Measurements from ENCODE around the gene CACNA2D2.

The CACNA2D2 gene

GRCh38 chr3:50347187-50347813 is 156.1 kb downstream of the CACNA2D2 start:
- DNase-seq (ENCODE audit: low read depth, low spot score), result peak; percentile 55

- peak; percentile 27 for DNase-seq (ENCODE audit: low read depth, low spot score)
Observed at GRCh38 chr3:50345586-50346234, 157.7 kb downstream of the CACNA2D2 start, which contains the start of gene ZMYND10. Gene ZMYND10 (minus strand): TSS chr3:50345732. CDS start chr3:50345579, 153 bp downstream.

- DNase-seq (ENCODE audit: low read depth, low spot score), result no peak
Observed at GRCh38 chr3:50345008-50345407, 158.4 kb downstream of the CACNA2D2 start.

- DNase-seq (ENCODE audit: low read depth, low spot score), result no peak
Observed at GRCh38 chr3:50342813-50343633, 160.4 kb downstream of the CACNA2D2 start.

- no peak for DNase-seq (ENCODE audit: low read depth, low spot score)
Observed at GRCh38 chr3:50341996-50342650, 161.3 kb downstream of the CACNA2D2 start.

GRCh38 chr3:50341537-50341936 is 161.9 kb downstream of the CACNA2D2 start:
- DNase-seq (ENCODE audit: low read depth, low spot score), result no peak

- no peak for DNase-seq (ENCODE audit: low read depth, low spot score)
Observed at GRCh38 chr3:50340448-50341329, 162.7 kb downstream of the CACNA2D2 start, which contains the start of gene RASSF1. Gene RASSF1 (minus strand): TSS chr3:50340836. CDS start chr3:50340805, 31 bp downstream.

GRCh38 chr3:50340147-50340447 is 163.3 kb downstream of the CACNA2D2 start:
- no peak for DNase-seq (ENCODE audit: low read depth, low spot score)

GRCh38 chr3:50339485-50340146 is 163.8 kb downstream of the CACNA2D2 start:
- no peak for DNase-seq (ENCODE audit: low read depth, low spot score)

- no peak for DNase-seq (ENCODE audit: low read depth, low spot score)
Observed at GRCh38 chr3:50338965-50339364, 164.5 kb downstream of the CACNA2D2 start.

- DNase-seq (ENCODE audit: low read depth, low spot score), result peak; percentile 93
Observed at GRCh38 chr3:50337175-50337861, 166.1 kb downstream of the CACNA2D2 start.

- DNase-seq (ENCODE audit: low read depth, low spot score), result no peak
Observed at GRCh38 chr3:50336452-50337174, 166.8 kb downstream of the CACNA2D2 start.

GRCh38 chr3:50334339-50335075 is 168.9 kb downstream of the CACNA2D2 start:
- no peak for DNase-seq (ENCODE audit: low read depth, low spot score)

GRCh38 chr3:50333744-50334328 is 169.6 kb downstream of the CACNA2D2 start:
- DNase-seq (ENCODE audit: low read depth, low spot score), result no peak

GRCh38 chr3:50331364-50331907 is 172.0 kb downstream of the CACNA2D2 start:
- DNase-seq (ENCODE audit: low read depth, low spot score), result no peak

- no peak for DNase-seq (ENCODE audit: low read depth, low spot score)
Observed at GRCh38 chr3:50330330-50330729, 173.1 kb downstream of the CACNA2D2 start.

GRCh38 chr3:50327943-50328691 is 175.3 kb downstream of the CACNA2D2 start, which contains the start of gene TUSC2:
Gene TUSC2 (minus strand): TSS chr3:50328223. CDS start chr3:50328099, 124 bp downstream.
- DNase-seq (ENCODE audit: low read depth, low spot score), result peak; percentile 84

Data from activated naive CD8-positive, alpha-beta T cell treated with anti-CD3 and anti-CD28 coated beads, Interleukin-2, amount 50 U/mL, for 16 hours (primary cell).